HG02973 (cell line): ENCODE data around the gene ALKAL2.
"Not testable (repeated sequence)": the region's sequence is repeated elsewhere in the genome, so short reads cannot be mapped to it uniquely, and the experiment has no call there.

Experiments
- ATAC-seq: cut with Tn5 transposase; IDR thresholded peaks from one replicate; pipeline ENCODE4 v1.9.1; 2021; ENCODE audit warnings: moderate library complexity; ENCODE audit not compliant: unreplicated experiment

Gene ALKAL2

DNA sequence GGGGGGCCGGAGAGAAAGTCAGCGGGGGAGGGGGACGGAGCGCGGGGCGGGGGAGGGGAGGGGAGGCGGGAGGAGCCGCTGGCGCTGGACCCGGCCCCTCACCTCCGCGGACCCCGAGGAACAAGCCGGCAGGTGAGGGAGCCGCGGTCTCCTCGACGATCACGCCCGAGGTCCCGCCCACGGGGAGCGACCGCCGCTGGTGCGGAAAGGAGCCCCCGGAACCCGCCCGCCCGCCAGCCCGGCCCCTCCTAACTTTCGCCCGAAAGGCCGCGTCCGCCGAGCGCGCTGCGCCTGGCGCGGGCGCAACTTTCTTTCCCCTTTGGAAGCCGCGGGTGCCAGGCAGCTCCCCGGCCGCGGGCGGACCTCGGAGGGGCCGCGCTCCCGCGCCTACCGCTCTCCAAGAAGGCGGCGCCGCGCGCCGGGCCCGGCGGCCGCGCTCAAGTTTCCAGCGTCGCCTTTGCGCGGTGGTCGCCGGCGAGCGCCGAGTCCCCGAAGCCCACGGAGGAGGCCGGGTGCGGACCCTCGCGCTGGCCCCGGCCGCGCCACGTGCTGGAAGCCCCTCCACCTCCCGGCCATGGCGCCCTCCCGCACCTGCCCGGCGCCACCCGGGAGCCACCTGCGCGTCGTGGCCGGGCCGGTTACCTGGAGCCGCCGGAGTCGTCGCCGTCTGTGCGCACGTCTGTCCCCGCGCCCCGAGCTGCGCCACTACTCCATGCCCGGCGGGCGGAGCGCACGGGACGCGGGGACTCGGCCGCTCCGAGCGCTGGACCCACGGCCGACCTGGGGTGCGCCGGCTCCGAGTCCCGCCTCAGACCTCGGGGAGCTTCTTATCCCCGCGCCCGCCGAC is at the start of gene ALKAL2:
ALKAL2 (minus strand) TSS at position 181 of the 847 bp plus-strand sequence. CDS start 256 bp downstream, outside the sequence.
- ATAC-seq: no peak

DNA sequence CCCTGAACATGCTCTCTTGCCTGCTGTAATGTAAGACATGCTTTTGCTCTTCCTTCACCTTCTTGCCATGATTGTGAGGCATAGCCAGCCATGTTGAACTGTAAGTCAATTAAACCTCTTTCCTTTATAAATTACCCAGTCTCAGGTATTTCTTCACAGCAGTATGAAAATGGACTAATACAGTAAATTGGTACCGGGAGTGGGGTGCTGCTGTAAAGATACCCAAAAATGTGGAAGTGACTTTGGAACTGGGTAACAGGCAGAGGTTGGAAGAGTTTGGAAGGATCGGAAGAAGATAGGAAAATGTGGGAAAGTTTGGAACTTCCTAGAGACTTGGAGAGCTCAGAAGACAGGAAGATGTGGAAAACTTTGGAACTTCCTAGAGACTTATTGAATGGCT is 49.1 kb upstream of the ALKAL2 start:
- not testable (repeated sequence) for ATAC-seq

DNA sequence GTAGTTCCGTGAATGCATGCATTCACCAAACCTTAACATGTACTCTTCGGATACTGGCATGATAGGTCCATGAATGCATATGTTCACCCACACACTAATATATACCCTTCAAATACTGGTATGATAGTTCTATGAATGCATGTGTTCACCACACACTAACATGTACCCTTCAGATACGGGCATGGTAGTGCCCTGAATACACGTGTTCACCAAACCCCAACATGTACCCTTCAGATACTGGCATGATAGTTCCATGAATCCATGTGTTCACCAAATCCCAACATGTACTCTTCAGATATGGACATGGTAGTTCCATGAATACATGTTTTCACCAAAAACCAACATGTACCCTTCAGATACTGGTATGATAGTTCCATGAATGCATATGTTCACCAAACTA is 48.5 kb upstream of the ALKAL2 start:
- ATAC-seq: no peak

DNA sequence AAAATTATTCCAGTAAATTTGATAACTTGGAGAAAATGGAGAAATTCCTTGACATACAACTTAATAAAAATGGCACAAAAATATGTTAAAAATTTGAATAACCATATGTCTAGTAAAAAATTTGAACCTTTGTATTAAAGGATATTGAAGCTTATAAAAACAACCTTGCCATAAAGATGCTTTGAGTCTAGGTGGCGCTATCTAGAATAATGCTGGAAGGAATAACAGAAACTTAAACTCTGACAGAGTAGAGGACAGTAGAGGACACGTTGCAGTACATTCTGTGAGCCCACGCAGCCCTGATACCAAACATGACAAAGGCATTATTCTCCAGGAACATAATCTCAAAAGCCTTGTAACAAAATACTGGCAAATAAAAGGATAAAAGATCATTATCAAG is 44.7 kb upstream of the ALKAL2 start:
- no peak for ATAC-seq

DNA sequence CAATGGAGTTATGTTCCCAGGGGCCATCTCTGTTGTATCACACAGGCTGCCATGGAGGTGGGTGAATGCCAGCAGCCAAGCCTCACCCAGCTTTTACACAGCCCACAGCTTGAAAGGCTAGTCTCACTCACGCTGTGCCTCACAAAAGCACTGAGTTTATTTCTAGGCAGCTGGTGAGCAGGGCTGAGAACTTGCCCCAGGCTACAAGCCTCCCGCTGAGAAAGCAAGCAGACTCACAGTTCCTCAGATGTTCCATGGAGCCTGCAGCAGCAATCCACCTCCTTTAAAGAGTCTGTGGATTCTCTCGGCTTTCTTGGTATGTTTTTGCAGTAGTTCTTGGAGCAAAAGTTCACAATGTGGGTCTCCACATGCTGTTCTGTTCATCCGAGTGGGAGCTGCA is 40.9 kb upstream of the ALKAL2 start:
- ATAC-seq: no peak

- ATAC-seq: no peak
Observed at GRCh38 chr2:323035-323434, 35.1 kb upstream of the ALKAL2 start.

DNA sequence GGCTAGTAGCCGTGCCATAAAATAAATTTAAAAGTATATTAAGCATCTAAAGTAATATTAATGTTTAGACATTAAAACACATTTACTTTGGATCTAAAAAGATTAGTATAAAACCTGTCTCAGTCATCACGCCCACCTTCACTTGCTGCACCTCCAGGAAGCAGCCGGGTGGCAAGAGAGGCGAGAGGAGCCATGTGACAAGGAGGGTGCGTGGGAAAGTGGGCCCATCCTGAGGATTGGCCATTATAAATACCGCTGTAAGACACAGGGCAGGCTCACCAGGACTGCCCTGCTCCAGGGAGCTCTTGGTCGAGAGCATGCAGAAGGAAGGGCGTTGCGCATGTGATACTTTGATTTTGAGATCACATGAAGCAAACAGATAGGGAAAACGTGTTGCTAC is 34.4 kb upstream of the ALKAL2 start:
- ATAC-seq: no peak

DNA sequence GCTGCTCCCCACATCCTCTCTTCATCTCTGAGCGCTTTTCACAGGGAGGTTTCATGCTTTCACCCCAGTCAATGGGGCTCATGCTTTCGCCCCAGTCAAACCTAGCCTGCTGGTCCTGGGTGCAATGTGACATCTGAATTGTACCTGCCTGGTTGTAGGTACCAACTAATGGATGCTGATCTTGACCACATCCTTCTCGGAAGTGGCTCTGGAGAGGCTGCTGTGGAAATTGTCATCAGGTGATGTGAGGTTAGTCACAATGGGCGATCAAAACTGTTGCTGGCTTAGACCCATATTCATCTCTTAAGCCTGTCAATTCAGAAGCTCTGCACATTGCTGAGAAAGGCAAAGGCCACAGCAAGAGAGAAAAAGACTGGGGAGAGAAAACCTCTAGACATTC is 32.7 kb upstream of the ALKAL2 start:
- ATAC-seq: no peak

DNA sequence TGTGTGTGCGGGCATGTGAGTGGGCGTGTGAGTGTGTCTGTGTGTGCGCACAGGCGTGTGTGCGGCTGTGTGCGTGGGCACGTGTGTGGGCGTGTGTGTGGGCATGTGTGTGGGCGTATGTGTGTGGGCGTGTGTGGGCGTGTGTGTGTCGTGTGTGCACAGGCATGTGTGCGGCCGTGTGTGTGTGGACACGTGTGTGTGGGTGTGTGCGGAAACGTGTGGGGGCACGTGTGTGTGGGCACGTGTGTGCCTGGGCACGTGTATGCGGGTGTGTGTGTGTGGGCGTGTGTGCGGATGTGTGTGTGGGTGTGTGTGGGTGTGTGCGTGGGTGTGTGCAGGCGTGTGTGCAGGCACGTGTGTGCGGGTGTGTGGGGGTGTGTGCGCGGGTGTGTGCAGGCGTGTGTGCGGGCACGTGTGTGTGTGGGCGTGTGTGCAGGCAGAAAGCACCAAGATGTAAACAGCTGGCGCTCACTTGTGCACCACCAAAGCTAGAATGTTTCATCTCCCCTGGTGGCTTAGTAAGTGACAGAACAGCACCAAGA is 31.2 kb upstream of the ALKAL2 start:
- ATAC-seq: no peak

DNA sequence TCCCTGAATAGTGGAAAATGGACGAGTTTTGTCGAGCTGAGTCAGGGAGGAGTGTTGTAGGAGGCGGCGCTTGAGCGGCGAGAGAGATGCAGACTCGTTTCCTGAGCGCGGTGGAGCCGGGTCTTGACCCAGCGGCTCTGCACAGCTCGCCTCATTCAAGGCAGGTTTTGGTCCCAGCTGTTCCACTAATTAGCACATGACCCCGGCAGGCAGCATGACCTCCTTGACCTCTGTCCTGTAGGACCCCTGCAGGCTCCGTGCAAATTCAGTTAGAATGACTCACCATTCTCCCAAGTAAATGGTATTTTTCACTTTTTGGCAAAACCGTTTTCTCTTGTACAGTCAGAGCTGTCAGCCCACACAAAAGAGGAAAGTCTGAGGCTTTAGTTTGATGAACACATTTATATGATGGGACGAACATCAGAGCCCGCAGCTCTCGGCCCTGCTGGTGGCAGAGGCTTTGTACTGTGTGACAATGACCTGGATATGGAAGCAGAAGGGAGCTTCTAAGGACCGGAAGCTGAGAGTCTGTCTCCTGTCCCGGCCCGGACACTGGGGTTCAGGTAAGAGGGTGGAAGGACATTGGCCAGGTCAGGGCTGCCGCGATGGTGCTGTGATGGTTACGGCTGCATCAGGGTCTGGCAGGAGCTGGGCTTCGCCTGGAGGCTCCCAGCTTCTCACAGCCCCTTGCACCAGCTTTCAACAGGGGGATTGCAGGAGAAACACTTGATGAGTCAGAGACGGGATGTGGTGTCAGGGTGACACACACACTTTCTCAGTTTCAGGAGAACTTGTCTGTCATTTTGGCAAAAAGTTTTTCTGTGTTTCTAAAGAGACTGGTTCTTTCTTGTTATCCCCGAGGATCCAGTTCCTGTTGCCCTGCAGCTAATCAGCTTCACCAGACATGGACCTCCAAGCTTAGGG is 29.9 kb upstream of the ALKAL2 start:
- no peak for ATAC-seq

DNA sequence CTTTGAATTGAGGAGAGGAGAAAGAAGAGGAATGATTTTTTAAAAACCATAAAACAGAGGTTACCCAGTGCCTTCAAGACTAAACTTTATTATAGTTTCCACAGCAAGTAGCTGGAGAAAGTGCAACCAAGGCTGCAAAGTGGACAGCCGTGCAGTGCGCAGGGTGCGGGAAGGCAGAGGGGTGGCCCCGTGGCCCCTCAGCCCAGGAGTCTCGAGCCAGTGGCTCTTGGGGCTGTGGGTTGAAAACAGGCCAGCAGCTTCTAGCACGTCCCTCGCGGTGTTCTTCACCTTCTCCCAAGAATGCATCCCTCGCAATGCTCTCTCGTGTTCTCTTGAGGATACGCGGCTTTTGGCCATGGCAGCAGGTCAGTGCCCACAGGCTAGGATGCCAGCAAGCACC is 28.5 kb upstream of the ALKAL2 start:
- no peak for ATAC-seq

- ATAC-seq: not testable (repeated sequence)
Observed at GRCh38 chr2:315925-316324, 28.0 kb upstream of the ALKAL2 start.

DNA sequence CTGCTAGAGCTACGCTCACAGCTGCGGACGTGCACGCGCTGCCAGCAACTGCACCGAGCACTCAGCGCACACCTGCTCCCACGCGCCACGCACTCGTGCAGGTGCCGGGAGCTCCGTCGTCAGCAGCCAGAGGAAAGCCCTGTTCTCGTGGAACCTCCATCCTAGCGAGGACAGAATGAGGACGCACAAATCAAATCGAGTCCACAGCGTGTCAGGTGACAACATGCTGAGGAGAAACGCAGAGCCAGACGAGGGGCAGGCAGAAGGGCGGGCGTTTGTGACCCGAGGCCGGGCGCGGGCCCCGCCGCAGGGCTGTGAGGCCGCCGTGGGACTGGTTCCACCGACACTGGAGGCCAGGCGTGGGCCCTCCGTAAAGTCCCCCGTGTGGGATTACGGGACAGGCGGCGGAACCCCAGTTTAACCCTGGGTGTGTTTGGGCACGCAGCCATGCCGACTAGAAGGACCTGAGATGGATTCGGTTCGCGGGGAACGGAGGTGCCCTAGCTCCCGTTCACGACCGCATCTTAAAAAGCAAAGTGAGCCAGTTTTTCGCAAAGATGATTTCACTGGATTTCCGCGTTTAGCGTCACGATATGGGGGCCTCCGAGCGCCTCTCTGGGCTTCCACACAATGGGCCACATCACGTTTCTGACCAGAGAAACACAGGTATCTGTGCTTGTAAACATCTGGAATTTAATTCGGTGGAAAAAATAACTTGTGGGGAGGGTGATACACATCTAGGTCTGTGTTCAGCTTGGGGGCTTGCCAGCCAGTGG is 26.9 kb upstream of the ALKAL2 start:
- no peak for ATAC-seq

- ATAC-seq: no peak
Observed at GRCh38 chr2:313991-314390, 26.1 kb upstream of the ALKAL2 start.

DNA sequence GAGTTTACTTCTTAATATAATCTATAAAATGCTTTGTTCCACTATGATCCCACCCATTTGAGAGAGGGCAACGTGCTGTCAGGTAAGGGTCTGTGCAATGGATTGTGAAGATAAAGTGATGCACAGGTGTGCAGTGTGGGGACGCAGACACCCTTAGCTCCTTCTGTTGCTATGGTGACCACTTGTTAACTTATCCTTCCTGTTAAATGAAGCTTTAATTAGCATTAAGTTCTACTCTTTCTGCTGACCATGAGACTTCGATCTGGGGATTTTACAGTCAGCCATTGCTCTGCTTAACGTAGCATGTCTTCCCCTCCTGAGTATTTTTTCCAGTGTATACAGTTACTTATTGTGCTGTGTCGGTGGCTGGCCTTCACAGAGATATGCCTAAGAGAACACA is 23.1 kb upstream of the ALKAL2 start:
- ATAC-seq: no peak

- ATAC-seq: no peak
Observed at GRCh38 chr2:309954-310510, 22.1 kb upstream of the ALKAL2 start.

GRCh38 chr2:309148-309953 is 21.5 kb upstream of the ALKAL2 start:
- no peak for ATAC-seq

- ATAC-seq: no peak
Observed at GRCh38 chr2:305366-305765, 17.5 kb upstream of the ALKAL2 start.

GRCh38 chr2:296354-296753 is 8.5 kb upstream of the ALKAL2 start:
- no peak for ATAC-seq

DNA sequence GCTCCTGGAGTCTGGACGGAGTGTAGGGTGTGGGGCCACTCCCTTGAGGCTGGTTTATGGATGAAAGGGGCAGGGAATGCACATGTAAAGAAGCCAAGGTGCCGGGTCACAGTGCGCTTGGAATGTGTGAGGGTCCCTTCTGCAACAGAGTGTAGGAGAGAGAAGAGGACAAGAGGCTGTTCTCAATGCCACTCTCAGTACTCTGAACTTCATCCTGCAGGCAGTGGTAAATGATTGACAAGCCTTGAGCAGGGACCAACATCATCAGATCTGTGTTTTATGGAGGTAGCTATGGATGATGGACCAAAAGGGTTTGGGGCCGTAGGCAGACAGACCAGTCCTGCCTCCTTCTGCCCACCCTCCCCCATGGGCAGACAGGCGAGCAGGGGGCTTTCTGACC is 7.2 kb upstream of the ALKAL2 start:
- no peak for ATAC-seq
